Activated CD4-positive, alpha-beta T cell treated with anti-CD3 and anti-CD28 coated beads, Interleukin-2, amount 50 U/mL, for 48 hours (primary cell): ENCODE measurements around the gene FGF9.

ENCODE experiments used
- DNase-seq, 2 experiments: peaks; one replicate each; pipeline ENCODE4 v3.0.0-alpha.2; 2020

Gene FGF9

DNA sequence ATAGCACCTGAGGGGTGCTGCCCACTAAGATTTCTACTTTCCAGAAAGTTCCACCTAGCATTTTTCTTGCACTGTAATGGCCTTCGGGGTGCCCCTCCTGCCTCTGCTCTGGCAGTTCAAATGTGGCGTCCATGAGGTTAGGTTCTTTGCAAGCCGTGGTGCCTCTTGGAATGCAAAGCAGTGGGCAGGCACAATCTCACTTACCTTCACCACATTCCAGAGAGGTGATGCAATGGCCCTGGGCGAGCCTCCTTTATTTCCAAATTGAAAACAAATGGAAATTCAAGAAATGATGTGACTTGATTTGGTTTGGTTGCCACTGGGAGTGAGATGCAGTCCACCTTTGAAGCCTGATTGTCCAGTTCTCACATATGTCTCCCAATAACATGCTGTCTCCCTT is 46.9 kb downstream of the FGF9 start:
- DNase-seq, result no peak

- DNase-seq, result no peak
These were observed 48.6 kb downstream of the FGF9 start for GRCh38 chr13:21719463-21719862.

GRCh38 chr13:21723807-21724505 is 53.1 kb downstream of the FGF9 start:
- DNase-seq, result no peak

DNA sequence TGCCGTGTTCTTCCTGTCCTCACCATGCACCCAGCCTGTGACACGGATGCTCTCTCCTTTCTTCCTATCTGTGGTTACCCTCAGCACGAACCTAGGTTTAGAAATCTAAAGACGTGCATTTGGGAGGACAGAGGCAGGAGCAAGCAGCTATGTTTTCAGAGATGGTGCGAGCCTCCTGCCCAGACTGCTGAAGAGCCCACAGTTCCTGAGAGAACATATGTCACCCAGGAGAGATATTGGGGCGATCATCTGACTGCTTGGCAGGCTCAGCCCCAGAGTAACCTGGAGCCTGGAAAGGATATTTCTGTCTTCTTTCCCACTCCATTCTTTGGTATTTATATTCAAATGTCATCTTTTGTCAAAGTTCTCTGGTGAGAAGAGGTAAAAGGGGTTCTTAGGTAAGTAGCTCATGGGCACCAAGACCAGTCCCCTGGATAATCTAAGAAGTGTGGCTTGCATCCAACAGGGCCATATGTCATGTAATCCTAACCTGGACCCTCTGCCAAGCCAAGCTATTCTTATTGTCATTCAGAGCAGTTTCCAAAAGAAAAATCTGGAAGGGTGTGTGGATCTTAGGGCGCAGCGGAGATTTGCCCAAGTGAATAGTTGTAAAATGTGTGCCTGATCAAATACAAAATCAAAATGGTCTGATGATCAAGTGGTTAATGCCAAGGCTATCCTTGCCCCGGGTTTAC is 59.5 kb downstream of the FGF9 start:
- no peak for DNase-seq

DNA sequence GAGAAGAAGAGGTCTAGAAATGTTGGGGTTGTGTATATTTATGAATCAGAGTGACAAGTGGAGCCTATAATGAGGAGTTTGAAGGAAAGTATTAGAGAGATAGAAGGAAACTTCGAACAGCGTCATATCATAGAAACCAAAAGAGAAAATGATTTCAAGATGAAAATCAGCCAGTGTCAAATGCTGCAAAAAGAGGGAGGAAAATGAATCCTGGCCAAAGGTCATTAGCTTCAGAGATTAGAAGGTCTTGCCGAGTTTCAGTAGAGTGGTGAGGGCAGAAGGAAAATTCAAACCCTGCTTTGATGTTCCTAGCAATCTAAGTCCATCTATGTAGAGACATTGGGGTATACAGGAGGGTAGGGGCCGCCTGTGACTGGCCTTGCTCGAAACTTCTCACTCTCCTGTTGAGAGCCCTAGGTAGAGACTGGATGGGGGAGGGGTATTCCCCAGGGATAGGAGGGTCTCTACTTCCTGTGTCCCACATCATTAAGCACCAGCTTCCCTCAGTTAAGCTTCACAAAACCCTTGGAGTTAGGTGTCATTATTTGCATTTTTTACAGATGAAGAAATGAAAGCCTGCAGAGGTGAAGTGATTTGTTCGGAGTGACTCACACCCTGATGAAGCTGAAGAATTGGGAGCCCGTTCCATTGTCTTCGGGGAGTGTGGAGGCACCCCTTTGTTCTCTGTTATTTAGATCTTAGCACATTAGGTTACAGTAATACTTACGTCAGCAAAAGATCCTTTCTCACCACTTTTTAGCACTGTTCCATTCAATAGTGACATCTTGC is 62.8 kb downstream of the FGF9 start:
- DNase-seq, result no peak

- no peak for DNase-seq
These were observed 64.1 kb downstream of the FGF9 start for GRCh38 chr13:21734961-21735360.

DNA sequence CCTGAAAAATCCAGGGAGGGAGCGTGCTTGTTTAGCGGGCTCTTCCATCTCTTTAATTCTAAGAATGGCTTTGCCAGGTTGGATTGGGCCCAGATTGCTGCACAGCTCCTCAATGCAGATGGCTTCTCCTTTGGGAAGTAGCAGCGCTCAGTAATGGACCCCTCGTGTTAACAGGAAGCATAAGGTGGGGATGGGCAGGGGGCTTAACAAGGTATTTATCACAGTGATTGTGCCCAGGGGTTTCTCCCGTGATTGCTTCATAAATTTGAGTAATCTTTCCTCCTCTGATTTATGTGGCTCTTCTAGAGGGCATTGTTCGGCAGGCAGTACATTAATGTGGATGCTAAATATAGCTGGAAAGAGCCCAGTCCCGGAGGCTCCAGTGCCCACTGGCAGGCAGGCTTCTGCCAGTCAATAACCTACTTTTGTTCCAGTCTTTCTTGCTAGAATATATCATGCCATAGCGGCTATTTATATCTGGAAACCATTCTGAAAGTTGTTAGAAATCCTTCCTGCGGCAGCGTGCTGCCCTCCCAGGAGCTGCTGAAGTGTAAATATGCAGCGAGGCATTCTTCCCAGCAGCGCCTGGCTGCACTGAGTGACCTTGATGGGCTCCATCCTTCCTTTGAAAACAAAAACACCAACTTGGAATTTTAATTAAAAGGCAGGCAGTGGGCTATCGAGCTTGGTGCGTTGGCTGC is 65.0 kb downstream of the FGF9 start:
- DNase-seq, result no peak

DNA sequence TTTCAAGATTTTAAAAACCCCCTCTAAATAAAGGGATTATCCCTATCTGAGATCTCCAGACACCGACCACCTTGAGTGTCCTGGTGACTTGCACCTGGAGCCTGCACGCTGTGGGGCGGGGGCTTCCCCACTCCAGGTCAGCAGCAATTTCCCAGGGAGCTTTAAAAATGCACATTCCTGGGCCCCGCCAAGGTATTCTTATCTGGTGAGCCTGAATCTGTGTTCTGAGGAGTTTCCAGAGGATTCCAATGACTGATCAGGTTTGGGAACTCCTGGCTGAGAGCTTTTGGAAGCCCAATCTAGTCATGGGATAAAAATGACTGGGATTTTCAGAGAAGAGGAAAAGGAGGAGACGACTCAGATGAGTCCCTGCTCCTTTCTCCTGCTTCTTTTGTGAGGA is 66.1 kb downstream of the FGF9 start:
- DNase-seq, result no peak

GRCh38 chr13:21738630-21739029 is 67.8 kb downstream of the FGF9 start:
- no peak for DNase-seq

DNA sequence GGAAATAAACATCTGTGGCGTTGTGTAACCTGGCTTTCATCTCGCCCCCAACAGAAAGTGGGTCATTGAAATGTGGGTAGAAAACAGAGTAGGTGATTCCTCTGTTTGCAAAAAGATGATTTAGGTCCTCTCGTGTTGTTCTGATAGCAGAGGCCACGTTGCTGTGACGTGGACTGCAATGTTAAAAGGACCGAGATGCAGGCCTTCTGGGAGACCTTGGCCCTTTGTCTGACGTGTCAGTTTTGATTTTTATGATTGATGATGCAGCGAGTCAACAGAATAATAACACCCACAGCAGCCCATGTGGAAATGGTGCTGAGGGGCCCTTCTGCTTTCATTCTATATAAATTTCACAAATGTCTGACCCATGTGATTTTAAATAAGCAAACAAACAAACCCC is 68.9 kb downstream of the FGF9 start:
- no peak for DNase-seq

GRCh38 chr13:21741396-21741979 is 70.6 kb downstream of the FGF9 start:
- no peak for DNase-seq

DNA sequence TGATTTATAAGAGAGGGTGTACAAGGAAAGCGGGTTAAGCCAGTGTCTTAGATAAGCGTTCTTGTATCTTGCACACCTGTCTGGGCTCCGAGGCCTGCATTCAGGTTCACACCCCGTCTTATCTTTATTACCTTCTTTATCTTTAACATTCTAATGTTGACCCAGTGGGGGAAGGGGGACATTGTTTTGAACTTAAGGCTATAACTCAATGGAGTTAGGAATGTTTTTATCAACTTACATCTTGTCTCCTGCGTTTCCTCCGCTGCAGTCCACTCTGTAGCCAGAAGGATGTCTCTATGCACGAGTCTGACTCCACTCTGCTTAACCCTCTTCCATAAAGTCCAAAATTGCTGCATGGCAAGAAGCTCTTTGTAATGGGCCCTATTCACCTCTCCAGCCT is 71.2 kb downstream of the FGF9 start:
- no peak for DNase-seq

DNA sequence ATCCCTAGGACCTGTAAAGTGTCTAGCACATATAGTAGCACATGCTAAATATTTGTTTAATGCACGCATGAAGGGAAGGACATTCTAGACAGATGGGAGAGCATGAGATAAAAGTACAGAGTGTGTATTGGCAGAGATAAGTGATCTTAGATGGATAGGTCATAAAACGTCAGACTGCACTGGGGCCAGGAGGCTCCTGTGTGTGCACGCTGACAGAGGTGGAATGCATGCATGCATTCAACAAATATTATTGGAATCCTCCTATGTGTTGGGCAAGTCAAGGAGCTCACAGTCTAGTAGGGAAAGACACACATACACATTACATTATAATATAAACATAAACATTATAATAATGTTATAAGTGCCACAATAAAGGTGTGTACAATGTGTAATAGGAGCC is 73.3 kb downstream of the FGF9 start:
- no peak for DNase-seq

DNA sequence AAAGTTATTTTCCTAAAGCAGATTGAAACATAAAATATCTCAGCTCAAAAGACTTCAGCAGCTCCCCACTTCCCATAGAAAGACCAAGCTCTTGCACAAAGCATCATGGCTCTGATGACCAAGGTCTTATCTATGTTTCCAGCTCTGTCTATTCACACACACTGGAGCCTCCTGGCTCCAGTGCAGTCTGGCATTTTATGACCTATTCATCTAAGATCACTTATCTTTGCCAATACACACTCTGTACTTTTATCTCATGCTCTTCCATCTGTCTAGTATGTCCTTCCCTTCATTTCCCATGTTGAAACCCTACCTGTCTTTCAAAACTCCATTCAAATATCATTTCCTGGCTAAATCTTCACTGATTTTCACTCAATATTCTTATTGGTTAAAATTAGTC is 74.4 kb downstream of the FGF9 start:
- DNase-seq, result no peak

DNA sequence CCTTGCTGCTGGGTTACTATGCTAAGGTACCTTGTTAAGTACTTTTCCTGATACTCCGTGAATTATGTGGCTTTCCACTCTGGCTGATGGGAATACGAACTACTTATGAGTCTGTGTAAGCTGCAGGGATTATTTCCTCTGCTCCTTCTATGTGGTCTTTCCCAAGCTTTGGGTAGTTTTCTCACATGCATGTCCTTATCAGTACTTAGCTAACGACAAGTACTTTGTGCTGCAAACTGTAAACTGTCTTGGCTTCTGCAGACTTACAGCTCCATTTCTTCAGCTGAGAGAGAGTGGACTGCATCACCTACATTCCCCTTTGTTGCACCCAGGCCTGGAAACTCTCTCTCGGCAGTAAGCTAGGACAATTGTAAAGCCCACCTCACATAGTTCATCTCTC is 76.6 kb downstream of the FGF9 start:
- DNase-seq, result no peak

GRCh38 chr13:21748166-21748565 is 77.3 kb downstream of the FGF9 start:
- no peak for DNase-seq

GRCh38 chr13:21749410-21749809 is 78.5 kb downstream of the FGF9 start:
- DNase-seq, result no peak

- no peak for DNase-seq
These were observed 81.6 kb downstream of the FGF9 start for GRCh38 chr13:21752501-21752900.

- DNase-seq, result no peak
These were observed 82.3 kb downstream of the FGF9 start for GRCh38 chr13:21753117-21753729.
